Measurements from ENCODE around the gene CDK18.

CDK18 gene

DNA sequence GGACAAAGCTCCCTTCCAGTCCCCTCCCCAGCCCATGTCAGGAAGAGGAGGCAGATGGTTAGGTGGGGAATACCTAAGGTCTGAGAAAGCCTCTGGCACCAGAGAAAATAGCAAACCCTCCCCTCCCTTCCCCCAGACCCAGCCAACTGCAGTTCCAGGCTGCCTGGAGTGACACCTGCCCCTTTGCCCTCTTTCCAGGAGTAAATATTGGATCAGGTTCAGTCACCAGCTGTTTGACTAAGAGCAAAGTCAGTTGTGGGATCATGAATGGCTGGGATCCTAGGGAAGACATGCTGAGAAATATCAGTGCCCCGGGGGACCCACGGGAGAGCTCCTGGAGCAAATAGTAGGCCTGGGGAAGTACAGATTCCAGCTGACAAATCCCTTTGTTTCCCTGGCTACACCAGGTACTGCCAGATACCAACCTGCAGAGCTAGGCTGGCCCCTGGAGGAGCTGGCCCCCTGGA, 12.2 kb upstream of the CDK18 start:
- H3K36me3 Mint-ChIP-seq (ENCODE audit: low read depth) = no peaks in the 10 kb centered on the region
- no peaks in the 10 kb centered on the region for H3K9me3 Mint-ChIP-seq
- H3K27ac Mint-ChIP-seq = no peak overlapping the region
- DNase-seq = no peak
- no peak overlapping the region for H3K4me3 Mint-ChIP-seq
- ATAC-seq = no peak
- peaks cover 5% of the 10 kb centered on the region for H3K4me1 Mint-ChIP-seq
- peaks cover 40% of the 10 kb centered on the region for H3K27me3 Mint-ChIP-seq

DNA sequence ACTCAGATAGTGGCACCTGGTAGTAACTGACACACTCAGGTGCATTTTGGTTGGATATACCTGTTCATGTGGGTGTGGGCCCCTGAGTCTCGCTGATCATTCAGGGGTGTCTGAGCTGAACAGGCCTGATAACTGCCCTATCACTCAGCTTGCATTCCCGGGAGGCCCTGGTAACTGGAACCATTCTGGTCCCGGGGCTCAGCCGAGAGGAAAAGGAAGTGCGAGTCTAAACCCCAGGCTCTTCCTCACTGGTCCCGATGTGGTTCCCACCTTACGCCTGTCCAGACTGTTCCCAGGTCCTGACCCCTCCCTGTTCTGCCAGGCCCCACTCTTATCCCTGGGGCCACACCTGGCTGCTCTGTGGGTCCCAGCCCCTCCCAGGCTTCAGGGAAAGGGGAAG, 11.7 kb upstream of the CDK18 start:
- H3K36me3 Mint-ChIP-seq (ENCODE audit: low read depth) = no peaks in the 10 kb centered on the region
- H3K27me3 Mint-ChIP-seq = peaks cover 39% of the 10 kb centered on the region
- H3K4me3 Mint-ChIP-seq = no peak overlapping the region
- ATAC-seq (no peak), DNase-seq (no peak)
- H3K27ac Mint-ChIP-seq = no peak overlapping the region
- H3K9me3 Mint-ChIP-seq = no peaks in the 10 kb centered on the region
- peaks cover 5% of the 10 kb centered on the region for H3K4me1 Mint-ChIP-seq

DNA sequence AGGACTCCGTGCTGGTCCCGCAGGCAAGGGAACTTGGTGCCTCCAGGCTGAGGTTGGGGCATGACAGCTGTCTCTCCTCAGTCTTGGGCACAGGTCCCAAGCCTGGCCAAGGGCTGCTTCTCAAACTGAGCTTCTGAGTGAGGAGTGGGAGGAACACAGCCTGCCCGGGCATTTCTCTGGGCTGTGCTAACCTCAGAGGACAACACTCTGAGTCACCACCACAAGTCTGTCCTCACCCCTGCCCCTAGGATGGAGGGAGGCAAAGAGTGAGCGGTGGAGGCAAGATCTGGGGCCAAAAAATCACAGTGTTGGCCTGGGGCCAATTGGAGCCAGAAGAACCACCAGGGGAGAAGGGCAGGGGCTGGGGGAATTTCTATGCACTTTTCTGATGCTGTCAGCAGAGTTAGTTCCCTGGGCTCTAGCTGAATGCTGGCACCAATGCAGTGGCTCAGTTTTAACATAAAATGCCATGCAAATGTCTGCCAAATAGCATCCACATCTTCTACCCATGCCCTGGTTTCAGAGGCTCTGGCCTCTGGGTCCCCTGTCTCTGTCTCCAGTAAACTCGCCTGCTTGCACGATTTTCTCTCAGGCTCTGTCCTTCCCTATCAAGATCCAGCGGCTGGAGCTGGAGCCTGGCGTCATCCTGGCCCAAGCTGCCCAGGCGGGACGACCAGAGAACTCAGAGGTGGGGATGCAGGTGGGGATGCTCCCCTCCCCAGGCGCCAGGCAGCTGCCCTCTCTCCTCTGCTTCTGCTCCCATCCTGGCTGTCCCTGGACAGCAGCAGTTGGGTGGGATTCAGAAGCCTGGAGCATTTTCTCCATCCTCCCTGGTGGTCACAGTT, 11.0 kb upstream of the CDK18 start:
- Mint-ChIP-seq H3K9me3 (no peaks in the 10 kb centered on the region), H3K27ac (no peak overlapping the region), H3K27me3 (peaks cover 34% of the 10 kb centered on the region), H3K4me1 (peaks cover 5% of the 10 kb centered on the region), H3K4me3 (no peak overlapping the region), H3K36me3 (ENCODE audit: low read depth) (no peaks in the 10 kb centered on the region)
- ATAC-seq = peak; percentile 72
- no peak for DNase-seq

DNA sequence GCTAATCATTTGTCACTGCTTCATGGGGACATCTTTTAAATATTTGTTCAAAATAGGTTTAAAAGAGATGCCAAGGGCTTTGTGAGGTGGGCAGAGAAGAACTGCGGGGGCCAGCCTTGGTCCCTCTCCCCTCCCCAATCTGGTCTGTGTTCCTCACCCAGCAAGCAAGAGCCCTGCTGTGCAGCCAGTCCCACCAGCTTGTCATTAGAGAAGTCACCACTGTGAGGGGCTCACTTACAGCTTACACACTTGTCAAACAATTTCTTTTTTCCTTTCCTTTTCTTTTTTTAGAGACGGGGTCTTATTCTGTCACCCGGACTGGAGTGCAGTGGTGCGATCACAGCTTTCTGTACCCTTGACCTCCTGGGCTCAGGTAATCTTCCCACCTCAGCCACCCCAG, 10.4 kb upstream of the CDK18 start:
- H3K4me3 Mint-ChIP-seq = no peak overlapping the region
- peaks cover 31% of the 10 kb centered on the region for H3K27me3 Mint-ChIP-seq
- ATAC-seq (no peak), DNase-seq (no peak)
- H3K36me3 Mint-ChIP-seq (ENCODE audit: low read depth) = no peaks in the 10 kb centered on the region
- no peak overlapping the region for H3K27ac Mint-ChIP-seq
- H3K4me1 Mint-ChIP-seq = peaks cover 5% of the 10 kb centered on the region
- no peaks in the 10 kb centered on the region for H3K9me3 Mint-ChIP-seq

DNA sequence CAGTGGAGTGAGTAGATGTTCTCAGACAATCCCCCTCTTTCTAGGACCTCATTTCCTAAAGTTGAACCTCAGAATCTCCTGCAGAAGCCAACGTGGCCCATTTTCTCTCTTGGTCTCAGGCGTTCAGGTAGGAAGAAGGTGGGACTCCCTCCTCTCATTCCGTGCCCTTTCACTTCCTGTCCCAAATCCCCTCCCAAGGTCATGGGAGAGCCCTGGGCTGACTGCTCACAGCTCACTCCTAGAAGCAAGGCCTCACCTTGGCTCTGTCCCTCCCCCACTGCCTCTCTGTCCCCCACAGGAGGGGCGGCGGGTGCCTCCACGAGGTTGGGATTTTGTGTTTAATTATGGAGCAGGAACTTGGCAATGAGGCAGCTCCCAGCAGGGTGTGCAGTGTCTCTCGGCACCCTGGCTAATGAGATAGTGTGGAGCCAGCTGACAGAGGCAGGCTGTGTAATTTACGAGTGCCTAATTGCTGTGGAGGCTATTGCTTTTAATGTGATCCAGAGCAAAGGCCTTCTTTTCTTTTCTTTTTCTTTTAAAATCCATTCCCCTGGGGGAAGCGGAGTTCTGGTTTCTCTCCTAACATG, 9.1 kb upstream of the CDK18 start:
- H3K36me3 Mint-ChIP-seq (ENCODE audit: low read depth) = no peaks in the 10 kb centered on the region
- H3K27ac Mint-ChIP-seq = no peak overlapping the region
- ATAC-seq = no peak
- H3K27me3 Mint-ChIP-seq = peaks cover 27% of the 10 kb centered on the region
- no peak overlapping the region for H3K4me3 Mint-ChIP-seq
- H3K9me3 Mint-ChIP-seq = no peaks in the 10 kb centered on the region
- DNase-seq = no peak
- peaks cover 2% of the 10 kb centered on the region for H3K4me1 Mint-ChIP-seq

DNA sequence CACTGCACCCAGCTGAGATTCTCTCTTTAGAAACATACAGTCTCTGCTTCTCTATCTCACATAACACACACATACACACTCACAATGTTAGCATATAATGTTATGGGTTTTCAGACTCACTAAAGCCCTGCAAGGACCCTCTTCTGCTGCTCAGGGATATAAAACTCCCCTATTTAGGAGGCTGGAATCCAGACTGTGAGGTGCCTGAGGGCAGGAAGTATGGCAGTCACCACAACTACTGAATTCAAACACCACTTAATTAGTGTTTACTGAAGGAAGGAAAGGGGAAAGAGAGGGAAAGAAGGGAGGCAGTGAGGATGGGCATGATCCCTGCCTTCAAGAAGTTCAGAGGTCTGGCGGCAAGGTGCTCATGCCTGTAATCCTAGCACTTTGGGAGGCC, 7.8 kb upstream of the CDK18 start:
- peaks cover 19% of the 10 kb centered on the region for H3K27me3 Mint-ChIP-seq
- no peak overlapping the region for H3K27ac Mint-ChIP-seq
- H3K9me3 Mint-ChIP-seq = no peaks in the 10 kb centered on the region
- peaks cover 2% of the 10 kb centered on the region for H3K4me1 Mint-ChIP-seq
- no peak for DNase-seq
- ATAC-seq = no peak
- H3K36me3 Mint-ChIP-seq (ENCODE audit: low read depth) = no peaks in the 10 kb centered on the region
- H3K4me3 Mint-ChIP-seq = no peak overlapping the region

DNA sequence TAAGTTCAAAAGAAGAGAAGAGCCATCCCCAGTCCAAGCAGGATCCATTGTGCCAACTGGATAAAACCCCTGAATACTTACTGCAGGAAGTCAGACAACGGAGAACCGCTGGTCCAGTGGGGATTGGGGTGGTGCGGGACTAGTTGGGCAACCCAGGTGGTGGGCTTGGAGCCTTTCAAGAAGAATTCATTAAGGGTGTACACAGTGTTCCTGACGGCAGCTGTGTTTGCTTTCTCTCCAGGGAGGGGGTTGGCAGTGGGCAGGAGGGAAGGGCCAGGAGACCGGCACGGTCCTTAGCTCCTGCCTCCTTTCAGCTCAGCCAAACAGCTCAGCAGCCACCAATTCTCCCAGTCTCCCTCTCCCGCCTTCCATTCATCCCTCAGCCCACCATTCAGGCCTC, 7.1 kb upstream of the CDK18 start:
- H3K27ac Mint-ChIP-seq = no peak overlapping the region
- peaks cover 2% of the 10 kb centered on the region for H3K4me1 Mint-ChIP-seq
- H3K4me3 Mint-ChIP-seq = no peak overlapping the region
- DNase-seq (no peak), ATAC-seq (no peak)
- H3K36me3 Mint-ChIP-seq (ENCODE audit: low read depth) = no peaks in the 10 kb centered on the region
- H3K9me3 Mint-ChIP-seq = no peaks in the 10 kb centered on the region
- H3K27me3 Mint-ChIP-seq = peaks cover 15% of the 10 kb centered on the region

DNA sequence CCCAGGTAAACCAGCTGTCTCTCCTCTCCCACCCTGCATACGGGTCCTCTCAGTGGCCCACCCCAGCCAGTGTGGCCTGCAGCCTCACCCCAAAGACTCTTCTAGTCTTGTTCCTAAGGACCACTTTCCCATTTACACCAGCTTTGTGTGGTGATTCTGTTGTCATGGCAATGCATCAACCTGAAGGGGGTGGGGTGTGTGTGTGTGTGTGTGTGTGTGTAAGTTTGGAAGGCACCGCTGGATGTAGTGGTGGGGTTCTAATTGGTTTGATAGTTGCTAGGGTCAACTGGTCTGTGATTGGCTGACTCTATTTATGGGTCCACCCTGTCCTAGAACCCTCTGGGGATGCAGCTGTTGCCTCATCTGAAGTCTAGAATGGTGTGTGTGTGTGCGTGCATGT, 4.7 kb upstream of the CDK18 start:
- no peaks in the 10 kb centered on the region for H3K9me3 Mint-ChIP-seq
- H3K27me3 Mint-ChIP-seq = peaks cover 2% of the 10 kb centered on the region
- ATAC-seq (no peak), DNase-seq (no peak)
- H3K36me3 Mint-ChIP-seq (ENCODE audit: low read depth) = no peaks in the 10 kb centered on the region
- H3K4me3 Mint-ChIP-seq = no peak overlapping the region
- H3K27ac Mint-ChIP-seq = no peak overlapping the region
- H3K4me1 Mint-ChIP-seq = peaks cover 4% of the 10 kb centered on the region

DNA sequence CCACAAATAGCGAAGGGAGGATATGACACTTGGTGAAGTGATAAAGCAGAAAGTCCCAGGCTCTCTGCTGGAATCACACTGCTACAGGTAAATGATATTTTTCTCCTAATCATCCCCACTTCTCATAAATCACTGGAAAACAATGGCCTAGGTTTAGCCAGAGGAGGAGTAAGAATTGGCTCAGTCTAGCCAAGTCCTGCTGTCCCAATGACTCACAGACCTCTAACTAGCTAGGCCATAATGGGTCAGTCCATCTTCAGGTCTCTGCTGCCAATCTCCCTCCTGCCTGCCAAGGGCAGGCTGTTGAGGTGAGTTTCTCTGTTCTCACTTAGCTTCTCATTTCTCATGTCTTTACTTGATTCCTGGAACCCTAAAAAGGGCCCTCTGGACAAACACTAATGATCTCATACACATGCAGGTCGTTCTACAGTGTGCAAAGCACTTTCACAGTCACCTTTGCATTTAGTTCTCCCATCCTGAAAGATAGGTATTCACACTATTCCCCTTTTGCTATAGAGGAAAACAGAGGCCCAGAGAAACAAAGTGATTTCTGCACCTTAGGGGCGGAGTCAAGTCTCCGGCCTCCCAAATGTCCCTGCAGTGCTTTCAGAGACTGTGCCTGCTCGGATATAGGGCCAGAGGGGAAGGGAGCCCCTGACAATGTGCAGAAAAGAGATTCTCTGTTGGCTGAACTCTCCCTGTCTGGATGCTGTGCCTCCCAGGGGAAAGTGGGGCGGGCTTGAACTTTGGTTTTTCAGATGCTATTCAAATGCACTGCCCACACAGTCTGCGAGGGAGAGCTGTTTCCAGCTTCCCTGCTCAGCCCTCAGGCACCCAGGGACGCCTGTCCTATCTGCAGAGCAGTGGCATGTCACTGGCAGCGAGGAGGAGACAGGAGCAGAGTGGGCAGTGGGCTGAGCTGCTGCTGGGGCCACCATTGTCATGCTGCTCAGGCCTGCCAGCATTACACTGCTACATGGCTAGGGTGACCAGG, 3.9 kb upstream of the CDK18 start:
- Mint-ChIP-seq H3K9me3 (no peaks in the 10 kb centered on the region), H3K4me3 (no peak overlapping the region), H3K36me3 (ENCODE audit: low read depth) (no peaks in the 10 kb centered on the region), H3K4me1 (peaks cover 10% of the 10 kb centered on the region), H3K27ac (no peak overlapping the region), H3K27me3 (no peaks in the 10 kb centered on the region)
- ATAC-seq (no peak), DNase-seq (no peak)

DNA sequence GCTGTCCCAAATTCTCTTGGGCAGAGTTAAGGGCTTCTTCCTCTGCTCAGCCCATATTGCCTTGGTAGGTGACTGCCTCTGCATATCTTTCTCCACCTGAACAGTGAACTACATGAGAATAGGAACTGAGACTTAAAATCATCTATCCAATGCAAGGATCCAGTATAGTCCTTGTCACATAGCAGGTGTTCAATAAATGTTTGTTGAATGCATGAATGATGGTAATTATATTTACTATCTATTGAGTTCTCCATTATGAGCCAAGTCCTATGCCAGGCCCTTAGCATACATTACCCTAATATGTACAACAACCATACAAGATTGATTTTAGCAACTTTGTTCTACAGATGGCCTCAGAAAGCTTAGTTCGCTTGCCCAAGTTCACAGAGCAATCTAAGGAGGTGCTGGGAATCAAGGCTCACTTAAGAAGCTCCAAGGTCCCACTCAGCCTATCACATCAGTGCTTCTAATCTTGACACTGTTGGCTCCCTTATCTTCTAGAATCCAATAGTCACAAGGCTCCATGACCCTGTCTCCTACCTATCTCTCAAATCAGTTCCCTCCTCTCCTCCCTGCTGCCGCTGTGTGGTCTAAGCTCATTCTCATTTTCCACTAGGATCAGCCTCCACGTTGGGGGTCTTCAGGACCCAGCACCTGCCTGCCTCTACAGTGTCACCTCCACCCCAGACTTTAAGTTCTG, 2.2 kb upstream of the CDK18 start:
- H3K9me3 Mint-ChIP-seq = no peaks in the 10 kb centered on the region

DNA sequence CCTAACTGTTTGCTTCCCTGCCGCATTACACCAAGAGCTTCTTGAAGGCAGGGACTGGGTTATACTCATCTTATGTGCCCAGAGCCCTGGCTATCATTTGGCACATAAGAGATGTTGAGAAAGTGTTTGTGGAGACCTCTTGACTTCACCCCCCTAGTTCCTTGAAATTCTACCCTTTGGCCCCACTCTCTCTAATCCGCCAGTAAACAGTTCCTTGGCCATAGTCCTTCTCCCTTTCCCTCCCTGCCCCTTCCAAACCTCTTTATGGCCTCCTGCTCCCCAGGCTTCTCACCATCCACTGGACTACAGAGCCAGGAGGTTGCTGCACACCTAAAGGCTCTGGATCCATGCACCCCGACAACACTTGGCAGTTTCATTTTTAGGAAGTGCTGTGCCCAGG, 1.5 kb upstream of the CDK18 start:
- Mint-ChIP-seq H3K4me3 (no peak overlapping the region), H3K27ac (no peak overlapping the region), H3K27me3 (no peaks in the 10 kb centered on the region), H3K9me3 (no peaks in the 10 kb centered on the region), H3K36me3 (ENCODE audit: low read depth) (no peaks in the 10 kb centered on the region), H3K4me1 (peaks cover 10% of the 10 kb centered on the region)
- DNase-seq = no peak
- no peak for ATAC-seq

More for the DNA sequence above, 2.2 kb upstream of the CDK18 start:
- Mint-ChIP-seq H3K27ac (no peak overlapping the region), H3K4me3 (no peak overlapping the region), H3K36me3 (ENCODE audit: low read depth) (no peaks in the 10 kb centered on the region), H3K4me1 (peaks cover 10% of the 10 kb centered on the region), H3K27me3 (no peaks in the 10 kb centered on the region)
- DNase-seq (no peak), ATAC-seq (no peak)

DNA sequence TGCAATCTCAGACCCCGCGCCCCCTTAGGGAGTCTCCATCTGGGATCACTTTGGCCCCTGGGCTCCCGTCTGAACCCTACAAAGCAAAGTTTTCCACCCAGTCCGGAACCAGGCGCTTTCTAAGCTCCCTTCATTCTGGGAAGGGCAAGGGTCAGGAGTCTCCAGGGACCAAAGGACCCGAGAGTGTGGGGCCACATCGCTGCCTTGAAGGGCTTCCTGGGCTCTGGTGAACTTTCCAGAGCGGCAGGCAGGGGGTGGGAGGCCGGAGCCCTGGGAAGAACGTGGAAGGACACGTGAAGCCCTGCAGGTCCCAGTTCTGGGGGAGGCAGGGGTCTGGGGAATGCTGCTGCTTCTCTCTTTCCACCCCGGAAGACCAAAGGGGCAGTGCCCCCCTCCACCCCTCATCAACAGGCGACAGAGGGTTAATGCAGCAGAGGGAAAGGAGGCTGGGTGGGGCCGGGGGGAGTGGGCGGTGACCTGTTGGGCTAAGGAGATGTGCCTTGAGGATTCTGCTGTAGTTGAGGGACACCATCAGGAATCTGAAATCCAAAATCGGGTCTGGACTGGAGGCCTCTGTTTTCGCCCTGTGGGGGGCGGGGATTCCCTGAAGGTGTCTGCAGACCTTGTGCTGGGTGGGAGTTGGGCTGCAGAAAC, 734 bp downstream of the CDK18 start:
- peaks cover 10% of the 10 kb centered on the region for H3K4me1 Mint-ChIP-seq
- H3K27me3 Mint-ChIP-seq = no peaks in the 10 kb centered on the region
- DNase-seq (no peak), ATAC-seq (no peak)
- H3K9me3 Mint-ChIP-seq = no peaks in the 10 kb centered on the region
- no peak overlapping the region for H3K27ac Mint-ChIP-seq
- H3K36me3 Mint-ChIP-seq (ENCODE audit: low read depth) = no peaks in the 10 kb centered on the region
- H3K4me3 Mint-ChIP-seq = peak overlapping the region; percentile 66

DNA sequence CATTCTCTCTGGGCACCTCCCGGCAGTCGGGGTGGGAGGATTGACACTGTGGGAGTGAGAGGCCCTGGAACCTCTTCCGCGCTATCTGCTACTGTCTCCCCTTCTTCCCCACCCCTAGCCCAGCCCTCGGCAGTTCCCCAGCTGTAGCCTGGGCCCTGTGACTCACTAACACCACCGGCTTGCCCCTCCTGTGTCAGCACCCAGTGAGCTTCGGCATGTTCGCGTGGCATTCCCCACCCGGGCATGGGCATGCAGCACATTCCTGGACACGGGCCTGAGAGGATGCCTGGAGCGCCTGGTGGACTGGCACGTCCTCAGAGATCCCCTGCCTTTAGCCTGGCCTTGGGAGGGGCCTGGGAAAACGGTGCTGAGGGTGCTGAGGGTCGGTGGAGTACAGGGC, 1.3 kb downstream of the CDK18 start:
- Mint-ChIP-seq H3K27me3 (no peaks in the 10 kb centered on the region), H3K4me1 (peaks cover 10% of the 10 kb centered on the region), H3K9me3 (no peaks in the 10 kb centered on the region), H3K4me3 (no peak overlapping the region), H3K36me3 (ENCODE audit: low read depth) (no peaks in the 10 kb centered on the region), H3K27ac (no peak overlapping the region)
- no peak for ATAC-seq
- no peak for DNase-seq
